IMR-90 (cell line): Measurements from ENCODE around the gene NR1D1. TPM values are rescaled to one million over a fixed set of nuclear protein-coding genes. Genes with fewer than 3 reads are reported as not detected.

Experiments
- ATAC-seq: fragments of 200-7000 bp; cut with Tn5 transposase; 2 replicates; pipeline ENCODE4 v1.9.1; 2020; ENCODE audit warnings: low read depth, mild to moderate bottlenecking, moderate library complexity
- BruUV-seq: library from RNA; stranded (reverse); fragments of 400-500 nt; replicated peaks from 2 replicates; lab custom pipeline; 2021; lab: Mats Ljungman, UMichigan
- CTCF ChIA-PET: fragments of 300-600 bp; formaldehyde crosslinking; extraction: SDS; loops from one replicate; lab custom pipeline; 2021; ENCODE audit warnings: antibody characterized with exemption; lab: Yijun Ruan, JAX
- POLR2A ChIA-PET: fragments of 300-600 bp; sonication (Branson Sonifier 250); formaldehyde crosslinking; loops from one replicate; lab custom pipeline; 2022; ENCODE audit warnings: antibody characterized with exemption; ENCODE audit not compliant: unreplicated experiment; lab: Charles Lee
- DNase-seq: peaks from one replicate; pipeline ENCODE4 v3.0.0; 2013
- H2AFZ ChIP-seq: replicated peaks from 2 replicates; pipeline ENCODE3; 2013; ENCODE audit warnings: low read length, mild to moderate bottlenecking; ENCODE audit not compliant: poor library complexity
- H2AK5ac ChIP-seq: 2 replicates; pipeline ENCODE4 v1.6.1; 2013; ENCODE audit warnings: low read depth, low read length, inconsistent platforms
- H2AK9ac ChIP-seq: replicated peaks from 2 replicates; pipeline ENCODE3; 2013; ENCODE audit warnings: mild to moderate bottlenecking, low read depth, low read length, moderate library complexity; ENCODE audit not compliant: poor library complexity
- H2BK120ac ChIP-seq: 2 replicates; pipeline ENCODE4 v1.6.1; 2013; ENCODE audit warnings: low read depth, low read length, inconsistent platforms
- H2BK15ac ChIP-seq: 3 replicates; pipeline ENCODE4 v1.6.1; 2013; ENCODE audit warnings: low read depth, low read length, inconsistent platforms
- H2BK20ac ChIP-seq: 2 replicates; pipeline ENCODE4 v1.6.1; 2013; ENCODE audit warnings: low read depth, mild to moderate bottlenecking, inconsistent platforms, low read length, moderate library complexity
- H2BK5ac ChIP-seq: 2 replicates; pipeline ENCODE4 v1.6.1; 2013; ENCODE audit warnings: mild to moderate bottlenecking, low read depth, low read length, inconsistent platforms; ENCODE audit not compliant: poor library complexity, severe bottlenecking
- H3K14ac ChIP-seq: replicated peaks from 2 replicates; pipeline ENCODE4 v1.6.1; 2013; ENCODE audit warnings: low read depth, low read length, inconsistent platforms
- H3K18ac ChIP-seq: 2 replicates; pipeline ENCODE4 v1.6.1; 2013; ENCODE audit warnings: low read depth, low read length, control low read depth
- H3K23ac ChIP-seq: 2 replicates; pipeline ENCODE4 v1.6.1; 2013; ENCODE audit warnings: low read depth, low read length, inconsistent platforms
- H3K27ac ChIP-seq: 2 replicates; pipeline ENCODE4 v1.5.1; 2013; ENCODE audit warnings: mild to moderate bottlenecking, control low read depth, low read length; ENCODE audit not compliant: insufficient read depth
- H3K27me3 ChIP-seq: 2 replicates; pipeline ENCODE4 v1.6.1; 2013; ENCODE audit warnings: low read length; ENCODE audit not compliant: control insufficient read depth, insufficient read depth
- H3K36me3 ChIP-seq: 2 replicates; pipeline ENCODE4 v1.6.1; 2013; ENCODE audit warnings: low read length, mixed read lengths; ENCODE audit not compliant: control insufficient read depth, insufficient read depth
- H3K4ac ChIP-seq: 2 replicates; pipeline ENCODE4 v1.6.1; 2013; ENCODE audit warnings: low read depth, low read length, inconsistent platforms
- H3K4me1 ChIP-seq: 2 replicates; pipeline ENCODE4 v1.6.1; 2013; ENCODE audit warnings: low read length, mixed read lengths; ENCODE audit not compliant: control insufficient read depth, insufficient read depth
- H3K4me2 ChIP-seq: 2 replicates; pipeline ENCODE4 v1.6.1; 2013; ENCODE audit warnings: low read depth, mild to moderate bottlenecking, control low read depth, low read length, moderate library complexity
- H3K4me3 ChIP-seq: 2 replicates; pipeline ENCODE4 v1.5.1; 2013; ENCODE audit warnings: low read depth, mild to moderate bottlenecking, control low read depth, low read length, moderate library complexity; ENCODE audit not compliant: insufficient read depth
- H3K56ac ChIP-seq: 2 replicates; pipeline ENCODE4 v1.6.1; 2013; ENCODE audit warnings: low read length, inconsistent platforms; ENCODE audit not compliant: insufficient read depth; ENCODE audit errors: extremely low read depth
- H3K79me1 ChIP-seq, 2 experiments: 2 replicates each; pipeline ENCODE4 v1.6.1; 2013; ENCODE audit warnings: low read length in 2 of 2, inconsistent platforms in 1 of 2, low read depth in 1 of 2
- H3K9ac ChIP-seq: 2 replicates; pipeline ENCODE4 v1.6.1; 2013; ENCODE audit warnings: low read depth, low read length, control low read depth
- H3K9me1 ChIP-seq: 2 replicates; pipeline ENCODE4 v1.6.1; 2013; ENCODE audit warnings: low read length, inconsistent platforms; ENCODE audit not compliant: insufficient read depth
- H3K9me3 ChIP-seq: 2 replicates; pipeline ENCODE4 v1.6.1; 2013; ENCODE audit warnings: low read length; ENCODE audit not compliant: control insufficient read depth, insufficient read depth
- H4K20me1 ChIP-seq: 2 replicates; pipeline ENCODE4 v1.6.1; 2013; ENCODE audit warnings: low read length, inconsistent platforms; ENCODE audit not compliant: insufficient read depth
- H4K5ac ChIP-seq: 2 replicates; pipeline ENCODE4 v1.6.1; 2013; ENCODE audit warnings: mild to moderate bottlenecking, low read depth, low read length, control low read depth
- H4K8ac ChIP-seq, 2 experiments: 2 replicates each; pipeline ENCODE4 v1.6.1; 2013; ENCODE audit warnings: low read depth in 2 of 2, low read length in 2 of 2, control low read depth in 1 of 2, inconsistent platforms in 1 of 2
- H4K91ac ChIP-seq: 2 replicates; pipeline ENCODE4 v1.6.1; 2013; ENCODE audit warnings: low read depth, low read length, inconsistent platforms; ENCODE audit not compliant: insufficient read depth
- CEBPB ChIP-seq: IDR thresholded peaks from 2 replicates; pipeline ENCODE4 v1.6.1; 2012; ENCODE audit warnings: low read depth, low read length, improper control_type of control experiment
- CHD1 ChIP-seq: IDR thresholded peaks from 2 replicates; pipeline ENCODE4 v1.6.1; 2012; ENCODE audit warnings: low read depth, low read length, improper control_type of control experiment
- CTCF ChIP-seq: conservative IDR thresholded peaks from 2 replicates; pipeline ENCODE4 v1.5.1; 2012; ENCODE audit warnings: mild to moderate bottlenecking, low read depth, low read length, improper control_type of control experiment
- FOS ChIP-seq: fragments of 150-350 bp; IDR thresholded peaks from 2 replicates; pipeline ENCODE4 v1.6.1; 2016; ENCODE audit warnings: low read depth, low read length
- MAFK ChIP-seq: IDR thresholded peaks from 2 replicates; pipeline ENCODE4 v1.6.1; 2012; ENCODE audit warnings: low read depth, low read length, improper control_type of control experiment
- MAZ ChIP-seq: IDR thresholded peaks from 2 replicates; pipeline ENCODE4 v1.6.1; 2012; ENCODE audit warnings: low read depth, mild to moderate bottlenecking, low read length, improper control_type of control experiment, moderate library complexity, borderline replicate concordance
- NFE2L2 ChIP-seq: fragments of 150-350 bp; IDR thresholded peaks from 2 replicates; pipeline ENCODE4 v1.6.1; 2016; ENCODE audit warnings: low read depth, mild to moderate bottlenecking, low read length
- POLR2A ChIP-seq: IDR thresholded peaks from 2 replicates; pipeline ENCODE4 v1.6.1; 2012; ENCODE audit warnings: mild to moderate bottlenecking, low read depth, low read length
- RCOR1 ChIP-seq: IDR thresholded peaks from 2 replicates; pipeline ENCODE4 v1.6.1; 2012; ENCODE audit warnings: mild to moderate bottlenecking, low read length, improper control_type of control experiment; ENCODE audit not compliant: insufficient replicate concordance
- RFX5 ChIP-seq: IDR thresholded peaks from 2 replicates; pipeline ENCODE4 v1.8.0; 2012; ENCODE audit warnings: low read depth, mild to moderate bottlenecking, low read length, moderate library complexity
- USF2 ChIP-seq: fragments of 150-350 bp; IDR thresholded peaks from 2 replicates; pipeline ENCODE4 v1.6.1; 2017; ENCODE audit warnings: mild to moderate bottlenecking, antibody characterized with exemption, low read length, low read depth
- WGBS, 2 experiments: methylation state at CpG; one replicate each; pipeline versions ENCODE4 v1.1.5 to v1.1.7; 2013; ENCODE audit warnings: missing lambda C conversion rate in 2 of 2; ENCODE audit not compliant: insufficient read length in 1 of 2; ENCODE audit errors: extremely low coverage in 2 of 2; 5-methylcytosine and 5-hydroxymethylcytosine counted together
- dilution Hi-C: fragments of 300-500 bp; cut with HindIII; formaldehyde crosslinking; loops from one replicate; pipeline ENCODE4 v1.14.3; 2018; ENCODE audit warnings: low sequenced_read_pairs; ENCODE audit not compliant: unreplicated experiment
- in situ Hi-C: fragments of 300-500 bp; cut with MboI; formaldehyde crosslinking; loops from 3 replicates; pipeline ENCODE4 v1.14.3; 2019; ENCODE audit warnings: low sequenced_read_pairs, inconsistent platforms, mixed read lengths
- intact Hi-C: fragments of 100-400 bp; cut with micrococcal nuclease; formaldehyde crosslinking; loops from 2 replicates; pipeline ENCODE4 v1.10.0; 2022
- polyA plus RNA-seq, 3 experiments: library from polyadenylated mRNA; depleted of rRNA; stranded (reverse); fragments of >200 nt; gene quantifications; 2 replicates each; pipeline ENCODE4 v1.2.3, GENCODE V29; 2012; ENCODE audit warnings: low replicate concordance in 1 of 3
- total RNA-seq: library from RNA; depleted of rRNA; stranded (reverse); fragments of >200 nt; gene quantifications from 2 replicates; pipeline ENCODE4 v1.2.3, GENCODE V29; 2012

NR1D1 gene
- total and polyA plus RNA-seq, 2 of the 4 experiments (the other 2 are of a cell fraction), result 0.36 to 7.2 TPM

GRCh38 chr17:40112191-40112711 is 11.9 kb upstream of the NR1D1 start:
- no peak for DNase-seq
- Histone ChIP-seq H3K4me1 (peaks cover 45% of the 10 kb centered on the region), H2BK20ac (peak overlapping the region; percentile 69), H3K27ac (peak overlapping the region; percentile 65; the same call in 1 of the 2 replicates), H3K27me3 (no peaks in the 10 kb centered on the region), H4K5ac (peak overlapping the region; percentile 14), H2AK5ac (0 out of 2 replicates have a peak overlapping the region, but pooled peaks have one; percentile 56), H2BK5ac (no peak overlapping the region), H3K9me1 (peaks cover 20% of the 10 kb centered on the region), H3K4ac (peak overlapping the region; percentile 90), H2AFZ (peak overlapping the region; percentile 81), H2BK15ac (peak overlapping the region; percentile 58; the same call in 1 of the 3 replicates), H3K9ac (0 out of 2 replicates have a peak overlapping the region, but pooled peaks have one; percentile 27), H3K56ac (no peak overlapping the region), H3K23ac (peak overlapping the region; percentile 57; the same call in 1 of the 2 replicates), H4K20me1 (peaks cover 5% of the 10 kb centered on the region; the same call in 1 of the 2 replicates), H3K36me3 (no peaks in the 10 kb centered on the region), H3K9me3 (no peaks in the 10 kb centered on the region), H2BK120ac (peak overlapping the region; percentile 93), H3K4me3 (no peak overlapping the region), H3K79me1 (peaks cover 0 to 47% of the 10 kb centered on the region in 2 experiments; a peak in 2 of 4 replicates), H3K14ac (0 out of 2 replicates have a peak overlapping the region, but pooled peaks have one; percentile 33), H2AK9ac (peak overlapping the region; percentile 43), H4K91ac (peak overlapping the region; percentile 71; the same call in 1 of the 2 replicates), H3K18ac (no peak overlapping the region), H3K4me2 (no peak overlapping the region; the same call in 1 of the 2 replicates), H4K8ac (peak overlapping the region; percentile 10 to 80; a peak in 3 of 4 replicates)
- intact Hi-C loops (loop anchor here (2.0 kb wide), 1 partner anchor 179 kb away; no protein-coding TSS in a partner anchor), dilution Hi-C loops (no loop called here), in situ Hi-C loops (no loop called here)
- no TSS peak for BruUV-seq
- ATAC-seq, result no peak
- CTCF ChIA-PET, result interaction anchor here (0.6 to 2.9 kb wide), 18 partner anchors 9 to 100 kb away, joined by 3 to 25 read pairs (median 6); partner anchors contain the start of gene CSF3
- 0% methylated on average over 1 of the region's 2 CpGs; no CpG with 5 or more reads in 1 of the 2 experiments for WGBS, 2 experiments
- POLR2A ChIA-PET, result interaction anchor here (0.5 kb wide), 1 partner anchor 14 kb away, joined by 3 read pairs; no protein-coding TSS in a partner anchor
- TF ChIP-seq RFX5 (no peak), FOS (no peak), MAZ (no peak), CTCF (no peak), NFE2L2 (no peak), POLR2A (no peak), CHD1 (no peak), USF2 (no peak), MAFK (no peak), CEBPB (no peak), RCOR1 (no peak)
